Stimulated activated CD4-positive, alpha-beta T cell treated with anti-CD3 and anti-CD28 coated beads, Interleukin-2, amount 100 ng/mL, for 48 hours (primary cell): ENCODE measurements around the gene TAS2R40.

Experiments used
- DNase-seq, 2 donors: peaks; one replicate each; pipeline ENCODE4 v3.0.0-alpha.2; 2020

TAS2R40 gene

GRCh38 chr7:143225047-143225446 lies 3.2 kb downstream of the TAS2R40 start:
- no peak for DNase-seq

GRCh38 chr7:143227806-143228205 lies 6.0 kb downstream of the TAS2R40 start:
- DNase-seq, result no peak

GRCh38 chr7:143229054-143229790 lies 7.4 kb downstream of the TAS2R40 start:
- no peak for DNase-seq

- DNase-seq, result no peak
Measured at GRCh38 chr7:143230602-143231457, 9.0 kb downstream of the TAS2R40 start.

GRCh38 chr7:143233816-143234532 lies 12.1 kb downstream of the TAS2R40 start:
- no peak for DNase-seq

GRCh38 chr7:143234533-143234875 lies 12.7 kb downstream of the TAS2R40 start:
- DNase-seq, result no peak

GRCh38 chr7:143235561-143235960 lies 13.7 kb downstream of the TAS2R40 start:
- no peak for DNase-seq

GRCh38 chr7:143236408-143236990 lies 14.7 kb downstream of the TAS2R40 start:
- no peak for DNase-seq

- DNase-seq, result no peak
Measured at GRCh38 chr7:143237366-143237765, 15.5 kb downstream of the TAS2R40 start.

GRCh38 chr7:143238289-143238980 lies 16.6 kb downstream of the TAS2R40 start:
- DNase-seq, result no peak

GRCh38 chr7:143239813-143240212 lies 18.0 kb downstream of the TAS2R40 start:
- DNase-seq, result no peak

- DNase-seq, result peak; percentile 44 to 49
Measured at GRCh38 chr7:143240291-143241168, 18.7 kb downstream of the TAS2R40 start.

- no peak for DNase-seq
Measured at GRCh38 chr7:143242306-143242705, 20.5 kb downstream of the TAS2R40 start.

GRCh38 chr7:143243111-143243510 lies 21.3 kb downstream of the TAS2R40 start:
- DNase-seq, result no peak

- no peak for DNase-seq
Measured at GRCh38 chr7:143243614-143244013, 21.8 kb downstream of the TAS2R40 start.

GRCh38 chr7:143244321-143244720 lies 22.5 kb downstream of the TAS2R40 start:
- no peak for DNase-seq

GRCh38 chr7:143245123-143245522 lies 23.3 kb downstream of the TAS2R40 start:
- no peak for DNase-seq

- DNase-seq, result no peak
Measured at GRCh38 chr7:143247372-143247771, 25.5 kb downstream of the TAS2R40 start.

- DNase-seq, result no peak
Measured at GRCh38 chr7:143248761-143249354, 27.0 kb downstream of the TAS2R40 start.

- no peak for DNase-seq
Measured at GRCh38 chr7:143250199-143250598, 28.4 kb downstream of the TAS2R40 start.

GRCh38 chr7:143250822-143251221 lies 29.0 kb downstream of the TAS2R40 start:
- DNase-seq, result no peak
